ES-I3 (cell line): ENCODE results near the gene SLC6A7.

Source experiments
- H3K36me3 ChIP-seq: 2 replicates; pipeline ENCODE4 v1.6.1; 2013; ENCODE audit warnings: mild to moderate bottlenecking, low read length, control low read depth, moderate library complexity; ENCODE audit not compliant: insufficient read depth
- H3K4me1 ChIP-seq: 2 replicates; pipeline ENCODE4 v1.6.1; 2013; ENCODE audit warnings: mild to moderate bottlenecking, control low read depth, low read length; ENCODE audit not compliant: insufficient read depth
- H3K9ac ChIP-seq: 2 replicates; pipeline ENCODE4 v1.6.1; 2013; ENCODE audit warnings: low read depth, mild to moderate bottlenecking, low read length, moderate library complexity
- H3K9me3 ChIP-seq: 2 replicates; pipeline ENCODE4 v1.6.1; 2013; ENCODE audit warnings: mild to moderate bottlenecking, low read length, moderate library complexity; ENCODE audit not compliant: control insufficient read depth, insufficient read depth

Gene SLC6A7

GRCh38 chr5:150174285-150174684, 15.6 kb upstream of the SLC6A7 start:
- Histone ChIP-seq H3K9ac (no peak overlapping the region), H3K9me3 (no peaks in the 10 kb centered on the region), H3K36me3 (no peaks in the 10 kb centered on the region), H3K4me1 (no peaks in the 10 kb centered on the region)

GRCh38 chr5:150175076-150175475, 14.8 kb upstream of the SLC6A7 start:
- Histone ChIP-seq H3K4me1 (no peaks in the 10 kb centered on the region), H3K36me3 (no peaks in the 10 kb centered on the region), H3K9me3 (no peaks in the 10 kb centered on the region), H3K9ac (no peak overlapping the region)

- Histone ChIP-seq H3K4me1 (no peaks in the 10 kb centered on the region), H3K9ac (no peak overlapping the region), H3K36me3 (no peaks in the 10 kb centered on the region), H3K9me3 (no peaks in the 10 kb centered on the region)
These were observed 14.3 kb upstream of the SLC6A7 start for GRCh38 chr5:150175536-150175935.

- no peaks in the 10 kb centered on the region for H3K9me3 ChIP-seq
- no peak overlapping the region for H3K9ac ChIP-seq
- no peaks in the 10 kb centered on the region for H3K4me1 ChIP-seq
- H3K36me3 ChIP-seq = no peaks in the 10 kb centered on the region
These were observed 13.0 kb upstream of the SLC6A7 start for GRCh38 chr5:150176745-150177477.

DNA sequence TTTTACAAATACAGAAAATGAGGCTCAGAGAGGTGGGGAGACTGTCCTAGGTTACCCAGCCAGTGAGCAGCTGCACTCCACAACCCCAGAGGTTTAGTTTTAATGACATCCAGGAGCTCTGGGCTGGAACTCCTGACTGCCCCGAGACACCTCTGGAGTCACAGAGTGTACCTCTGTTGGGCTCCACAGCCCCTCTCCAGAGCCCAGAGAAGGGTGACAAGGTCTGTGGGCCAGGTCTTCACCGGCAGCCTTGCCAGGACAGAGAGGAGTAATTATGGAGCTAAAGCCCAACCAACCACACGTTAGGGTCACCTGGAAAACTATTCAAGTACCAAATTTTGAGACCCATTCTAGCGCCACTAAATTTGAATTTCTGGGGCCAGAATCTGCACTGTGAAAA, 12.1 kb upstream of the SLC6A7 start:
- Histone ChIP-seq H3K4me1 (no peaks in the 10 kb centered on the region), H3K36me3 (no peaks in the 10 kb centered on the region), H3K9me3 (no peaks in the 10 kb centered on the region), H3K9ac (no peak overlapping the region)

GRCh38 chr5:150178262-150178661, 11.6 kb upstream of the SLC6A7 start:
- H3K9ac ChIP-seq = no peak overlapping the region
- H3K4me1 ChIP-seq = no peaks in the 10 kb centered on the region
- no peaks in the 10 kb centered on the region for H3K36me3 ChIP-seq
- no peaks in the 10 kb centered on the region for H3K9me3 ChIP-seq

DNA sequence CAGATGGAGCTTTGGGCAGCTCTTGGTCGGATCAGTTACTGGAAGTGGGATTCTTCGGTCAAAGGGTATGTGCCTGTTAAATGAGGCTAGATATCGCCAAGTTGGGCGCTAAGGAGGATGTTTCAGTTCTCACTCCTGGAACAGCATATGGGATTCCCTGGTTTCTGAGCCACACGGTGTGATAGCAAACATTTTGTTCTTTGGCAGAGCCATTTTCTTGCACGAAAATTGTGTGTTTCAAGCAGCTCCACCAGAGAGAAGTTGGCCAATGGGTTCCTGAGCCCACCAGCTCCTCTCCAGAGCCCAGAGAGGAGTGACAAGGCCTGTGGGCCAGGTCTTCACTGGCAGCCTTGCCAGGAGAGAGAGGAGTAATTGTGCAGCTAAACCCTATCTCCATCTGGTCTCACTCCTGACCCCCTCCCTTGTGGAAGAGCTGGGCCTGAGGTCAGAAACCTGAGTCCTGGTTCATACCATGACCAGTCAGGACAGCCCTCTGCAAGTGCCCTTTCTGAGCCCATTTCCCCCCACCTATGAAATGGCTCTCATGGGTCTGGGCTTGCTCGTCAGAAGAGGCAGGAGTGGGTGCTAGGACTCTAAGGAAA, 10.7 kb upstream of the SLC6A7 start:
- H3K9ac ChIP-seq = no peak overlapping the region
- H3K9me3 ChIP-seq = no peaks in the 10 kb centered on the region
- H3K36me3 ChIP-seq = no peaks in the 10 kb centered on the region
- no peaks in the 10 kb centered on the region for H3K4me1 ChIP-seq

- no peaks in the 10 kb centered on the region for H3K36me3 ChIP-seq
- no peaks in the 10 kb centered on the region for H3K9me3 ChIP-seq
- H3K4me1 ChIP-seq = peaks cover 2% of the 10 kb centered on the region
- no peak overlapping the region for H3K9ac ChIP-seq
These were observed 9.4 kb upstream of the SLC6A7 start for GRCh38 chr5:150180241-150181026.

GRCh38 chr5:150181027-150181426, 8.8 kb upstream of the SLC6A7 start:
- H3K36me3 ChIP-seq = no peaks in the 10 kb centered on the region
- H3K9me3 ChIP-seq = no peaks in the 10 kb centered on the region
- H3K9ac ChIP-seq = no peak overlapping the region
- H3K4me1 ChIP-seq = peaks cover 8% of the 10 kb centered on the region

- H3K4me1 ChIP-seq = peaks cover 16% of the 10 kb centered on the region
- no peak overlapping the region for H3K9ac ChIP-seq
- H3K9me3 ChIP-seq = no peaks in the 10 kb centered on the region
- H3K36me3 ChIP-seq = no peaks in the 10 kb centered on the region
These were observed 7.9 kb upstream of the SLC6A7 start for GRCh38 chr5:150181766-150182545.

DNA sequence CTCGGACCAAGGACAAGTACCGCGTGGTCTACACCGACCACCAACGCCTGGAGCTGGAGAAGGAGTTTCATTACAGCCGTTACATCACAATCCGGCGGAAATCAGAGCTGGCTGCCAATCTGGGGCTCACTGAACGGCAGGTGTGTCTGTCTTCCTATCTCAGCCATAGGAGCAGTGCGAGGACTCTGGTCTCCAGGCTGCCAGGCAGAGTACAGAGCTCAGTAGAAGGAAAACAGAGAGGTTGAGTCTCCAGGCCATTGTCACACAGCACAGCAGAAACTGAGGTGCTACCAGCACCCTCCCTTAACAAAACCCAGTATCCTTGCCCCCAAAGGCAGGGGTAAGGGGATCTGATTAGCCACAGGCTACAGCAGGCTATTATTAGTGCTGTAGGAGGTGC, 7.1 kb upstream of the SLC6A7 start:
- Histone ChIP-seq H3K36me3 (no peaks in the 10 kb centered on the region), H3K4me1 (peaks cover 16% of the 10 kb centered on the region), H3K9me3 (no peaks in the 10 kb centered on the region), H3K9ac (no peak overlapping the region)

DNA sequence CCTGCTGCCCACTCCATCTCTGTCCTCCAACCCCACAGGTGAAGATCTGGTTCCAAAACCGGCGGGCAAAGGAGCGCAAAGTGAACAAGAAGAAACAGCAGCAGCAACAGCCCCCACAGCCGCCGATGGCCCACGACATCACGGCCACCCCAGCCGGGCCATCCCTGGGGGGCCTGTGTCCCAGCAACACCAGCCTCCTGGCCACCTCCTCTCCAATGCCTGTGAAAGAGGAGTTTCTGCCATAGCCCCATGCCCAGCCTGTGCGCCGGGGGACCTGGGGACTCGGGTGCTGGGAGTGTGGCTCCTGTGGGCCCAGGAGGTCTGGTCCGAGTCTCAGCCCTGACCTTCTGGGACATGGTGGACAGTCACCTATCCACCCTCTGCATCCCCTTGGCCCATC, 6.4 kb upstream of the SLC6A7 start:
- H3K9ac ChIP-seq = no peak overlapping the region
- no peaks in the 10 kb centered on the region for H3K9me3 ChIP-seq
- no peaks in the 10 kb centered on the region for H3K36me3 ChIP-seq
- H3K4me1 ChIP-seq = peaks cover 16% of the 10 kb centered on the region

GRCh38 chr5:150184006-150184405, 5.9 kb upstream of the SLC6A7 start:
- H3K4me1 ChIP-seq = peaks cover 16% of the 10 kb centered on the region
- no peaks in the 10 kb centered on the region for H3K9me3 ChIP-seq

More at GRCh38 chr5:150184006-150184405, 5.9 kb upstream of the SLC6A7 start:
- Histone ChIP-seq H3K36me3 (no peaks in the 10 kb centered on the region), H3K9ac (no peak overlapping the region)
